Forelimb muscle (tissue), 1 donor: ENCODE results near the gene P2RX1. TPM values are rescaled to one million over a fixed set of nuclear protein-coding genes. Genes with fewer than 3 reads are reported as not detected.
A peak's percentile ranks its signal among the peaks of the same experiment; 100 is the strongest.

Experiments
- DNase-seq: peaks from one replicate; pipeline ENCODE4 v3.0.0-alpha.2; 2013; ENCODE audit warnings: low read depth
- polyA plus RNA-seq: library from polyadenylated mRNA; unstranded; fragments of 120-200 nt; gene quantifications from one replicate; pipeline ENCODE4 v1.2.1, GENCODE V29; 2013; ENCODE audit not compliant: insufficient read length

Gene P2RX1
- polyA plus RNA-seq, 1 donor = 2.3 TPM

DNA sequence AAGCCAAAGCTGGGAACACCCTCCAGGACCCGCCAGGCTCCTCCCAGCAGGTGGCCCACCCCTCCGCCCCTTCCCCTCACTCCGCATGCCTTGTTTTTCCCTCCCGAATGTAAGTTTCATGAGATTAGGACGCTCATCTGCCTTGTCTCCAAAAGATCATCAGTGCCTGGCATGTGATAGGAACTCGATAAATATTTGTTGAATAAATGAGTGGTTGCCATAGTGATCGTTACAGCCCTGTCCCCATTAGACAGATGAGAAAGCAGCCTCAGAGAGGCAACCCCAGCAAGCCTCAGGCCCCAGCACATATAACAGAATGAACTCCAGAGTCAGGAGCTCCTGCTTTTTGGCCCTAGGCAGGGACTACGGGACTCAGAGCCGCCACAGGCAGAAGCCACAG is 28.5 kb downstream of the P2RX1 start:
- DNase-seq = no peak

- no peak for DNase-seq
These were observed 28.9 kb downstream of the P2RX1 start for GRCh38 chr17:3887394-3887793.

DNA sequence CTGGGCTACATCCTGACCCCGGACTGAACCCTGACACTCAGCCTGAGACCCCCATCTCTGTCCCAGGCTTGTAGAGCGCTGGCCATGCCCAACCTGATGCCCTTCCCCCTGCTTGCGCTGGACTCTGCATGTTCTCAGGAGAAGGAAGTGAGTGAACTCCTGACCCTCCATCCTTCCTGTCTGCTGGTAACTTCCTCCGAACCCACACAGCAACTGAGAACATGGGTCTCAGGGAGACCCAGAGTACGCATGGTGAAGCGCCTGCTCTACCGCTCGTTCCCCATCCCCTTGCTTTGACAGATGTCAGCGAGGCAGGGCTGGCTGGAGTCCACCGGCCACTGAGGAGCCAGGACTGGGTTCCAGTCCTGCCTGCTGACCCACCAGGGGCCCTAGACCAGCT is 29.5 kb downstream of the P2RX1 start:
- no peak for DNase-seq

DNA sequence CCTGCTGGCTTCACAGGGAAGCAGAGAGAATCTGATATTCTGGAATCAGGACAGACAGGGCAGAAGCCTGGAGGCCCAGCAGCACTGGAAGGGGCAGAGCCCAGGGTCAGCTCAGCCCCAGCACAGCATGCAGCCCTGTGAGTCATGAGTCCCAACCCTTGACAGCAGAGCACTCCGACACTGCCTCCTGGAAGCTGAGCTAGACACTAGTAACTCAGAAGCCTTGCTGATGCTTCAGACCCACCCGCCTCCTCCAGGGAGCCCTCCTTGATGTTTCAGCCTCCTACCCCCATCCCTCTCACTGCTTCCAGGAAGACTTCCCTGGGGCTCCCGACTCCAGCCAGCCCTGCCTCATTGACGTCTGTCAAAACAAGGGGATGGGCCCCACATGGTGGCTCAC is 30.3 kb downstream of the P2RX1 start:
- DNase-seq = no peak

- no peak for DNase-seq
These were observed 31.0 kb downstream of the P2RX1 start for GRCh38 chr17:3885271-3885670.

GRCh38 chr17:3884188-3884587 is 32.1 kb downstream of the P2RX1 start:
- no peak for DNase-seq

GRCh38 chr17:3882276-3882675 is 34.0 kb downstream of the P2RX1 start:
- no peak for DNase-seq

- no peak for DNase-seq
These were observed 35.3 kb downstream of the P2RX1 start for GRCh38 chr17:3880983-3881382.

GRCh38 chr17:3879591-3880417 is 36.5 kb downstream of the P2RX1 start:
- no peak for DNase-seq

GRCh38 chr17:3879186-3879585 is 37.1 kb downstream of the P2RX1 start:
- peak; percentile 39 for DNase-seq

DNA sequence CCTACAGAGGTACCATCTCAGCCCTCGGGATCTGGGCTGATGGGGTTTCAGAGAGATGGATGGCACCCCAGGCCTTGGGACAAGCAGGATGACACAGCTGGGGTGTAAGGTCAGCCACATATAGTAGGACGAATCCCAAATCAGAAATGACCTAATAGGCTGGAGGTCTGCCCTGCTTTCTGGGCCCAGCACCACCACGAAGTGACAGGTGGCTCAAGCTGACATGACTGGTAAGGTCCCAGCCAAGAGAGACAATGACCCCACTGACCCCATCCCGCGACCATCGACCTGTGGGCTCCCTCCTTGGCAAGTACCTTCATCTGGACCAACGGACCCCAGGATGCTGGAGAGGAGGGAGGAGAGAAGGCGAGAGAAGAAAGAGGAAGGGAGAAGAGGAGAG is 39.0 kb downstream of the P2RX1 start:
- DNase-seq = no peak

GRCh38 chr17:3875317-3875716 is 40.9 kb downstream of the P2RX1 start:
- DNase-seq = no peak

GRCh38 chr17:3873862-3874261 is 42.4 kb downstream of the P2RX1 start:
- DNase-seq = no peak

DNA sequence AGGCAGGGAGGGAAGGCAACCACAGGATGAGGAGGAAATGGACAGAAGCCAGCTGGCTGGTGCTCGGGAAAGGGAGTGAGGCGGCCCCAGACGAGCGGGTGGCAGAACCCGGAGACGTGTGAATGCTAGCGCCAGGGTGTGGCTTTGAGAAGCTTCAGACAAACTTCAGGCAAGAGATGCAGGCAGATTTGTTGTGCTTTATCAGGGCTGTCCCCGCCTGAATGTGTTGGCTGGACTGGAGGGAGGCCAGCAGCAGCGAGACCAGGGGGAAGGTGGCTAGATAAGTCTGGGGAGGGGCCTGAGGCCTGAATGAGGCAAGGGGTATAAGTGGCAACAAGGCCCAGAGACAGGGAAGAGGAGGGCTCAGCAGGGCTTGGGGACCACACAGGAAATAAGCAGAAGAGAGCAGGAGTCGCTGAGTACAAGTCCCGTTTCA is 45.4 kb downstream of the P2RX1 start:
- DNase-seq = no peak

- no peak for DNase-seq
These were observed 48.7 kb downstream of the P2RX1 start for GRCh38 chr17:3867606-3868005.

DNA sequence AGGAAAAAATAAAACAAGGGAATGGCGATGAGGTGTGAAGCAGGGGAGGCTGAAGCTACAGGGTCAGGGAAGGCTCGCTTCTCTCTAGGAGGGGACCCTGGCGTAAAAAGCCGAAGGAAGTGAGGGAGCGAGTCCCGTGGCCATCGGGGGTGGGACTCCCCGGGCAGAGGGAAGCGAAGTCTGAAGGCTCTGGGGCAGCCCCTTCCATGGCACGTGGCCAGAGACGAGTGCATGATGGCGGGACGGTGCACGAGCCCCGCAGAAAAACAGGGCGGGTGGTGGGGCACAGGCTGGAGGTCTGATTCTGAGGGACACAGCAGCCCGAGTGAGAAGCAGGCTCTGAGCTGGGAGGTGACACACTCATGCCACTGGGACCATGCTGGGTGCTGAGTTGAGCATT is 49.2 kb downstream of the P2RX1 start:
- no peak for DNase-seq

- DNase-seq = no peak
These were observed 50.0 kb downstream of the P2RX1 start for GRCh38 chr17:3866276-3866675.

DNA sequence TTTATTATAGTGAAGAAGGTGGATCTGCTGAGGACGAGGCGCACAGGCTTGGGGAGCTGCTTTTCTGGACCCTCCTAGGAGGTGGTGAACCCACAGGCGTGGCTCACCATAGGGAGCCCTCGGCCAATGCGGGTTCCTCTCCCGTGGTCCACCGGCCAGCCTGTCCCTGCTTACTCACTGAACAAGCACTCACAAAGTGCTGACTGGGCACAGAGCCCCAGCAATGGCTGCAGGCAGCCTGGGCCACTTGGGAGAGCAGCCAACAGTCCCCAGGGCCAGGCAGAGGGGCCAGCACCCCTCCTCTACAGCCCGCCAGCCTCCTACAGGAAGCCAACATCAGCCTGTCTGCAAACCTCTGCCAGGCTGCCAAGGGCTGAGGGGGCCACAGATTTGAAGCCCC is 51.1 kb downstream of the P2RX1 start:
- DNase-seq = no peak

DNA sequence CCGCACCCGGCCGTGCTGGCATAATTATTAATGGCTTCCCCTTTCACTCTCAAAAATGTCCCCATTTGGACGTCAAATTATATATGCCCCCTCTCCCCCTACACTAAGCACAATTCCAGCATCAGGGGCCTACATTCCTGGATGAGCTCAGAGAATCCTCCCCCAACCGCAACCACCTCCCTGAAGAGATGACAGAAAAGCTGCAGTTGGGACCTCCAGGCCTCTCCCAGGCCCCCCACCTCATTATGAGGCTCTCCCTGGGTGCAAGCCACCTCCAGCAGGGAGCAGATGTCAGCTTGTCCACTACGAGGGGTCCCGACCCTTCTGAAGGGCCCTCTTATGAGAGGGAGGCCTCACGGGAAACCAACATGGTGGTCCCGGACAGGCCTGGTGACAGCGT is 51.7 kb downstream of the P2RX1 start:
- no peak for DNase-seq

- no peak for DNase-seq
These were observed 54.2 kb downstream of the P2RX1 start for GRCh38 chr17:3861761-3862681.

GRCh38 chr17:3860939-3861700 is 55.1 kb downstream of the P2RX1 start:
- DNase-seq = no peak

DNA sequence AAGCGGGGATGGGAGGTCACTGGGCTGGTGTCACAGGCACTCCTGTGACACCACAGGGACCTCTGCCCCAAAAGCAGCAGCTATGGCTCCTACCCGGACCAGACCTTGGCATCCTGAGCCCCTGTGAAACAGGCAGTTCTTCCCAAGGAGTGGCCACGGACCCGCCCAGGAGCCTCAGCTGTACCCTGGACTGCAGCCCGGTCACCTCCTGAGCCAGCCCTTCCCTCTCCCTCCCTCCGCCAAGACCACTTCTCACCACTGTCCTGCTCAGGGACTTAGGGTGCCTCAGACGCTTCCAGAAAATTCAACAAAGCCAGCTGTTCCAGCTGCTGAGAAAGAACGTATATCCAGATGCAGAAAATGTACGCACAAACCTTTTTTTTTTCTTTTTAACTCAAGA is 56.3 kb downstream of the P2RX1 start:
- peak; percentile 67 for DNase-seq
